PFSK-1 (cell line): ENCODE results near the gene CAPN10.

Experiments used
- POLR2AphosphoS5 ChIP-seq: IDR thresholded peaks from 2 replicates; pipeline ENCODE4 v1.6.1; 2012; ENCODE audit warnings: low read depth, mild to moderate bottlenecking, control low read depth, low read length, moderate library complexity
- SIN3A ChIP-seq: IDR thresholded peaks from 2 replicates; pipeline ENCODE4 v1.6.1; 2012; ENCODE audit warnings: mild to moderate bottlenecking, low read length, moderate library complexity, borderline replicate concordance; ENCODE audit not compliant: insufficient read depth
- TAF1 ChIP-seq: IDR thresholded peaks from 2 replicates; pipeline ENCODE4 v1.6.1; 2012; ENCODE audit warnings: low read length, control low read depth, borderline replicate concordance; ENCODE audit not compliant: insufficient read depth
- TF ChIP-seq, protein P1 (sequence below), 2 experiments: IDR thresholded peaks; 2 replicates each; pipeline versions ENCODE4 v1.6.1 to v1.8.0; 2011 to 2012; ENCODE audit warnings: low read depth in 2 of 2, low read length in 2 of 2, control low read depth in 1 of 2, inconsistent platforms in 1 of 2, mild to moderate bottlenecking in 1 of 2, moderate library complexity in 1 of 2; ENCODE audit not compliant: insufficient read depth in 1 of 2

GRCh38 chr2:240578488-240578887, 8.0 kb upstream of the CAPN10 start:
- TF ChIP-seq, protein P1, sequence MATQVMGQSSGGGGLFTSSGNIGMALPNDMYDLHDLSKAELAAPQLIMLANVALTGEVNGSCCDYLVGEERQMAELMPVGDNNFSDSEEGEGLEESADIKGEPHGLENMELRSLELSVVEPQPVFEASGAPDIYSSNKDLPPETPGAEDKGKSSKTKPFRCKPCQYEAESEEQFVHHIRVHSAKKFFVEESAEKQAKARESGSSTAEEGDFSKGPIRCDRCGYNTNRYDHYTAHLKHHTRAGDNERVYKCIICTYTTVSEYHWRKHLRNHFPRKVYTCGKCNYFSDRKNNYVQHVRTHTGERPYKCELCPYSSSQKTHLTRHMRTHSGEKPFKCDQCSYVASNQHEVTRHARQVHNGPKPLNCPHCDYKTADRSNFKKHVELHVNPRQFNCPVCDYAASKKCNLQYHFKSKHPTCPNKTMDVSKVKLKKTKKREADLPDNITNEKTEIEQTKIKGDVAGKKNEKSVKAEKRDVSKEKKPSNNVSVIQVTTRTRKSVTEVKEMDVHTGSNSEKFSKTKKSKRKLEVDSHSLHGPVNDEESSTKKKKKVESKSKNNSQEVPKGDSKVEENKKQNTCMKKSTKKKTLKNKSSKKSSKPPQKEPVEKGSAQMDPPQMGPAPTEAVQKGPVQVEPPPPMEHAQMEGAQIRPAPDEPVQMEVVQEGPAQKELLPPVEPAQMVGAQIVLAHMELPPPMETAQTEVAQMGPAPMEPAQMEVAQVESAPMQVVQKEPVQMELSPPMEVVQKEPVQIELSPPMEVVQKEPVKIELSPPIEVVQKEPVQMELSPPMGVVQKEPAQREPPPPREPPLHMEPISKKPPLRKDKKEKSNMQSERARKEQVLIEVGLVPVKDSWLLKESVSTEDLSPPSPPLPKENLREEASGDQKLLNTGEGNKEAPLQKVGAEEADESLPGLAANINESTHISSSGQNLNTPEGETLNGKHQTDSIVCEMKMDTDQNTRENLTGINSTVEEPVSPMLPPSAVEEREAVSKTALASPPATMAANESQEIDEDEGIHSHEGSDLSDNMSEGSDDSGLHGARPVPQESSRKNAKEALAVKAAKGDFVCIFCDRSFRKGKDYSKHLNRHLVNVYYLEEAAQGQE (IDR thresholded peaks at IDR 0.05; ENCODE audit: insufficient read depth in 1 of 2, low read depth in 2 of 2, low read length in 2 of 2), result no peak
- no peak for TF ChIP-seq TAF1
- TF ChIP-seq POLR2AphosphoS5, result no peak
- no peak for TF ChIP-seq SIN3A
